Measurements from ENCODE around the gene KCND3.

Gene KCND3

DNA sequence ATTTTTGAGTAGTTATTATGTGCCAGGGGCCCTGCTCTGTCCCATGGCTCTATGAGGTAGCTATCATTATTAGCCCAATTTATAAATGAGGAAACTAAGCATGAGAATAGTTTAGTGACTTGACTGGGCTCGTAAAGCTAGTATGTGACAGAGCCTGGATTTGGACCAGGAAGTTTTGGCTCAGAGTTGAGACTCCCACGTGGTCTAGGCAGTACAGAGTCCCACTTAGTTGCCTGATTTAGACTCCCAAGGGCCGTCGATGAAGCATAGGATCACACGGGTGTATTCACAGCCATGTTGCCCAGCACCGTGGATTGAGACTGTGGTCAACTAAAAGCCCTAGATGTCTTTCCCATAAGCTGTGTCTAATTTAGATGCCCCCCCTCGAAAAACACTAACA is 152.1 kb downstream of the KCND3 start:
- FAIRE-seq, result no peak

DNA sequence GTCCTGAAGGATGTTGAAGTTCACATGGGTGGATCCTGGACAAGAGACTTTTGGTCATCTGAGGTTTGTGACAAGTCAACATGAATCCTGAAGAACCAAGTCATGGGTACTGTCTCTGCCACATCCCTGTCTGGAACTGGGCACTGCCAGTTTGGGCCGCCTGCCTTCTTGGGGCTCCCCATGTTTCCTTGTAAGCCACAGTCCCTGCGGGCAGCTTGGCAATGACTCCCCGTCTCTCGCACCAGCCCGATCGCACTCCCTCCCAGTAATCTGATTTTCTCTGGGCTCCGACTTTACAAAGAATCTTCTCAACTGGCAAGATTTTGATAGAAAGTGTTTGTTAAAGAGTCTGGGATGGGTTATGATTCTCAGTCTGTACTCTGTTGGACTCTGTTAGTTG is 153.4 kb downstream of the KCND3 start:
- no peak for FAIRE-seq

DNA sequence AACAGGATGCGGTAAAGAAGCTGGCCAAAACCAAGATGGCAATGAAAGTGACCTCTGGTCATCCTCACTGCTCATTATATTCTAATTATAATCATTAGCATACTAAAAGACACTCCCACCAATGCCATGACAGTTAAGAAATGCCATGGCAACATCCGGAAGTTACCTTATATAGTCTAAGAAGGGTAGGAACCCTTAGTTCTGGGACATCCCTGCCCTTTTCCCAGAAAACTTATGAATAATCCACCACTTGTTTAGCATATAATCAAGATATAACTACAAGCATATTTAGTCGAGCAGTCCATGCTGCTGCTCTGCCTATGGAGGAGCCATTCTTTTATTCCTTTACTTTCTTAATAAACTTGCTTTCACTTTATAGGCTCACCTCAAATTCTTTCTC is 154.0 kb downstream of the KCND3 start:
- FAIRE-seq, result no peak

GRCh38 chr1:111834956-111835355 is 154.5 kb downstream of the KCND3 start:
- FAIRE-seq, result no peak

- FAIRE-seq, result no peak
Measured at GRCh38 chr1:111833334-111833733, 156.1 kb downstream of the KCND3 start.

DNA sequence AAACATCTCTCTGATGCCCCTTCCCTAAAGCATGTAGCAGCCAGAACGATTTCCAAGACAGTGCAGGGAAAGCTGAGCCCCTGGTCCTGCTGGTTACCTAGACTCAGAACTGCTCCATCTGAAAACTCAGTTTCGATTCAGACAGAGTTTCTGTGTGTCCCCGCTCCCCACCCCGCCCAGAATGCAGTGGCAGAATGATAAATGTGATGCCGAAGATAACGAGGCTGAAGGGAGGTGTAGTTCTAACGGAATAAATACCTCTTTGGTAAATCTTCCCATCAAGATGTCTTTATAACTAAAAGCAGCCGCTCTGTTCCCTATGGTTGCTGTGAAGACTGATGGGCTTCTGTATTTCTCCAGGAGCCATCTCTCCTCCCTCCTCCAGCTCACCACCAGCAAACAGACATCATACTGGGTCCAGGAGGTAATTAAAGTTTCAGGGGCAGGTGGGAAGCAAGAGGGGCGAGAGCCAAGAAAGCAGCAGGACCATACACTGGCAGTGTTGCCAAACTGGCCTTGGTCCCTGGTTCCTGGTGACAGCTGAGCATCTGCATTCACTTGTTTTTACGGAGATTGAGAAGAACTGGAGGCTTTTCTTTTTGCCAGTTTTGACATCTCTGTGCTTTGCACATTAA is 156.8 kb downstream of the KCND3 start:
- FAIRE-seq, result no peak

- no peak for FAIRE-seq
Measured at GRCh38 chr1:111831153-111831552, 158.3 kb downstream of the KCND3 start.

DNA sequence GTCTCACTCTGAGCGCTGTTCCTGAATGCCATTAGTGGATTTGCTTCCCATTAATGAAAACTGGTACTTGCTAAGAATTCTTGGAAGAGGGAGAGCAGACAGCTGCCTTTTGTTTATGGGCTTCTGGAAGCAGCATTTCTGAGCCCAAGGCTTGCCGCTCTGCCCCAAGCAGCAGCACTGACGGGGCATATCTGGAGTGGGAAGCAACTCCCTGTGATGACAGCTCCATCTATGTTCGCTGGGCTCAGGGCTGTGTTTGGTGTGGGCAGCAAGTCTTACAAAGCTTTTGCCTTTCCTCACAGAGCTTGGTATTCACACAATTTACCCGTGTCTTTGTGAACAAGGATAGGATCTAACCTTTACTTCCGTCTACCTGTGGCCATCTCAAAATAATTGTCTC is 161.5 kb downstream of the KCND3 start:
- FAIRE-seq, result no peak

DNA sequence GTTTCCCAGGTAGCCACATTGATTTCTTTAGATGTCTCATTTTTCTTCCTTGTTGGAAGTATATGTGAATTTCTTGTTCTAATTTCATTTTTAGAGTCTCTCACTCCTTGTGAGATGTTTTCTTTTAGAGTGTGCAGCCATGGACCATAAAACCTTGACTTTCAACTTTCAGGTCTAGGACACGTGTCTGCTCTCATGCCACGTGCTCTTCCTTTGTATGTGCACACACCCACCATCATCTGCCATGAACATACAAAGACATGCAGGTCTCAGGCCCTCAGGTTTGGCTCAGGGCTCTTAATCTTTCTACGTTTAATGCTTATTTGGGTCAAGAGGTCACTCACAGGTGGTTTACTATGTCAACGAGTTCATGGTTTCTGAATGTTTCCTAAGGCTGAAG is 163.2 kb downstream of the KCND3 start:
- no peak for FAIRE-seq

DNA sequence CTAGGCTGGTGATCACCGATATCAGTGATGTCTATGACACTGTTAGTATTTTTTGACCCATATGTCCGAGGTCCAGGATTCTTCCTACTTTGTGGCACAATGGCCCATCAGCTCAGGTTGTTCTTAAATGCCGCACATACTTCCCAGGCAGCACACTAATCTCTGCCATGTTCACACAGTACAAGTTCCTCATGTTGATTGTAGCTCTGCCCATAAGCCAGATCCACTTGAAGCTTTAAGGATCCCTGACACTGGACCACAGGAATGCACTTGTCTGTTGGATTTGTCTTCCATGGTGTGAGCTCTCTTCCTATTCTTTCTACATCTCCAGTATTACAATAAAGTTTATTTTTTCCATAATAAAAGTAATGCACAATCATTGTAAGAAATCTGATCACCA is 164.3 kb downstream of the KCND3 start:
- FAIRE-seq, result no peak

DNA sequence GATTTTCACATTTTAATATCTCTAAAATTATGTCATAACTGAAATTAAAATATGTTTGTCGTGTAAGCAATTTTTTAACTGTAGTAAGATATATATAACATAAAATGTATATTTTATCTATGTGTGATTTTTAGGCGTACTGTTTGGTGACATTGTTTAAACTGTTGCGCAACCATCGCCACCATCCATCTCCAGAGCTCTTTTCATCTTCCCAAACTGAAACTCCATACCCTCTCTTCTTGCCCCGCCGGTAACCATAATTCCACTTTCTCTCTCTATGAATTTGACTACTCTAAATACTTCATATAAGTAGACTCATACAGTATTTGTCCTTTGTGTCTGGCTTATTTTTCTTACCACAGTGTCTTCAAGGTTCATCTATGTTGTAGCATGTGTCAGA is 167.3 kb downstream of the KCND3 start:
- no peak for FAIRE-seq

DNA sequence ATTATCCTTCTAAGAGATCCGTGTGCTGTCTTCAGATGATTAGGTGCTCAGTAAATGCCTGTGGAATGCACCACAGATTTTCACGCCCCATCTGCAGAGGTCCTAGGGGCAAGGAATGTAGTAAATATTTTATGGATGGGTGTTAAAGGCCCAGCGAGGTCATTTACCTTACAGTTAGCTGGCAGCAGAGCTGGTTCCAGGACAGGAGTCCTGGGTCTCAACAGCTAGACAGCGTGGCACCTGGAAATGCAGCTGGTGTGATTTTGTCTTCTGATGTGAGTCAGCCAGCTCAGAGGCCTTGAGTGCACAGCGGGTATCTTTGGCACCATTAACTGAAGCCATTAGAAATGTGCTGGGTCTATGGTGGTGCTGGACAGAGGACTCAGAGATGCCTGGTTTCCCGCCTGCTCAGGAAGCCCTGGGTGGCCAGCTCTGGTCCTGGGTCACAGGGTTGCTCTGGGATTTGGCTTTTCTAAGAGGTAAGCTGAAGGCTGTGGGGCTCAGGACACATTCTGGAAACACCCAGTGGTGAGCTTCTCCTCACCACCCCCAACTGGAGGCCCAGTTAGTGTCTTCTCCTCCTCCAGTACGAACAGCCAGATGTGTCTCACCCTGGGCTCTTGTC is 168.2 kb downstream of the KCND3 start:
- FAIRE-seq, result no peak

DNA sequence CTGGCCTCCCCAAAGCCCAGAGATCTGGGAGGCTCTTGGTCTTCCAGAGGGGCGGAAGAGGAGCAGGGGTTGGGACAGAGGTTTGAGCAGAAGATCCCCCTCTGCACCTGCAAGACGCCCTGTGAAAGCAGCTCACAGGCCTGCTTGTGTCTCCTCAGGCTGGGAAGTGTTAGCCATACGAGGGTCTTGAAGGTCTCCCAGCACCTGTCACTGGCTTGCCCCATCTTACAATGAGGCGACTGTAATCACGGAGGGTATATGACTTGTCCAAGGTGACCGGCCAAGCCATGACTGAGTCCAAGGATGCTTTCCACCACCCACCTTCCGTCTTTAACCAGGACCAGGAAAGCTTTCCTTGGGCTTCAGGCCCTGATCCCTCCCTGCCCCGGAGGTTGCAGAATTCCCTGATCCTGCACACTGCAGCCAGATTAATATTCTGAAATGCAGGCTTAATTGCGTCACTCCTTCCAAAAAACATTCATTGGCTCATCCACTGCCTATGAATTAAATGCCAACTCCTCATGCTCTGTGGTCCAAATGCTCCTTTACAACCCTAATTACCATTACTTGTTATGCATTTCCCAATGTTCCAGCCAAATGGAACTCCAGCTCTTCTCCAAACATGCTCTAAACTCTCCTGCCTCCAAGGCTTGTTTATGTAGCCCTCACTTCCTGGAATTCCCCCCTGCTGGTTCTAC is 169.8 kb downstream of the KCND3 start:
- no peak for FAIRE-seq

- no peak for FAIRE-seq
Measured at GRCh38 chr1:111818546-111818945, 170.9 kb downstream of the KCND3 start.

- no peak for FAIRE-seq
Measured at GRCh38 chr1:111818081-111818480, 171.4 kb downstream of the KCND3 start.

DNA sequence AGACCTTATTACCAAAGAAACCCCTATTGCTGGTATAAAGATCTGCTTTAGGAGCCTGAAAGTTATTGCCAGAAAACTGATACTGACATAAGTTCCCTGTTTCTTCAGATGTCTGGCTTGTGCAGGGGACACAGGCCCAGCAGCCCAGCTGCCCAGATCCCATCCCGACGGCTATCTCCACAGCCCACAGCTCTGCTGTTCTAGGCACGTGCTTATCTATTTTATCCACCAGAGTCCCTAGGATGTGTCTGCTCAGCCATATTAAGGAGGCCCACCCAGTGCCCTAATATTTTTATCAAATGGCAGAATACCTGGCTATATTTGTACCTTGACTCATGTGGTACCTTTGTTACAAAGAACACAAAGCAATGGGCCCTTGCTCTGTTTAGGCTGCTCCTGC is 174.8 kb downstream of the KCND3 start:
- FAIRE-seq, result no peak

- no peak for FAIRE-seq
Measured at GRCh38 chr1:111814305-111814628, 175.2 kb downstream of the KCND3 start.

- FAIRE-seq, result no peak
Measured at GRCh38 chr1:111813440-111814304, 175.8 kb downstream of the KCND3 start.

GRCh38 chr1:111812306-111812705 is 177.2 kb downstream of the KCND3 start:
- FAIRE-seq, result no peak

DNA sequence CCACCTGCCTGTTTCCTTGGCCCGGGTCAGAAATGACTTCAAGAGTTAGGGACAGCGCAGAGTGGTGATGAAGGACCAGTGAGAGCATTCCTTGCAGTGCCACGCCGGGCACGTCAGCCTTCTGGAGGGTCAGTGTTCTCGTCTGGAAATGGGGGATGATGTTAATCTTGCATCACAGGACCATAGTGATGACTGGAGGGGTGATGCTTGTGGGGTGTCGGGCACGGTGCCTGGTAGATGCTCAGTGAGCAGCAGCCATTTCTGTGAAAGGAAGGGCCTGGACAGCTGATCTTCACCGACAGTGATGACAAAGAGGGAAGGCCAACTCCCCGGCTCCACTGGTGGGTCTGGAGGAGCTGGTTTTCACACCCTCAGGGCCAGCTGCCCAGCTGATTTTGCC is 177.6 kb downstream of the KCND3 start:
- no peak for FAIRE-seq

GRCh38 chr1:111805251-111805650 is 184.2 kb downstream of the KCND3 start:
- no peak for FAIRE-seq

GRCh38 chr1:111804776-111805175 is 184.7 kb downstream of the KCND3 start:
- FAIRE-seq, result no peak

- FAIRE-seq, result no peak
Measured at GRCh38 chr1:111803951-111804350, 185.5 kb downstream of the KCND3 start.

GRCh38 chr1:111802984-111803383 is 186.5 kb downstream of the KCND3 start:
- FAIRE-seq, result no peak
